Calu3 (cell line): ENCODE data around the gene PDE6H. TPM values are rescaled to one million over a fixed set of nuclear protein-coding genes. Genes with fewer than 3 reads are reported as not detected.

ENCODE experiments used
- BruUV-seq: library from RNA; stranded (reverse); fragments of 400-500 nt; replicated peaks from 2 replicates; lab custom pipeline; 2021; lab: Mats Ljungman, UMichigan
- CTCF ChIA-PET: fragments of 300-600 bp; sonication (Branson Sonifier 250); formaldehyde crosslinking; loops from one replicate; lab custom pipeline; 2022; ENCODE audit warnings: antibody characterized with exemption; lab: Charles Lee
- DNase-seq: peaks from one replicate; pipeline ENCODE4 v3.0.0; 2022
- H3K27ac Mint-ChIP-seq: one replicate; pipeline ENCODE4 v1.8.0; 2022; ENCODE audit warnings: mixed read lengths; ENCODE audit not compliant: unreplicated experiment
- H3K27me3 Mint-ChIP-seq: one replicate; pipeline ENCODE4 v1.8.0; 2022; ENCODE audit warnings: mixed read lengths; ENCODE audit not compliant: unreplicated experiment
- H3K36me3 Mint-ChIP-seq: one replicate; pipeline ENCODE4 v1.8.0; 2022; ENCODE audit warnings: mild to moderate bottlenecking, moderate library complexity, mixed read lengths; ENCODE audit not compliant: insufficient read depth, unreplicated experiment
- H3K4me1 Mint-ChIP-seq: one replicate; pipeline ENCODE4 v1.8.0; 2022; ENCODE audit warnings: mild to moderate bottlenecking, low read depth, mixed read lengths; ENCODE audit not compliant: unreplicated experiment
- H3K4me3 Mint-ChIP-seq: one replicate; pipeline ENCODE4 v1.8.0; 2022; ENCODE audit warnings: mild to moderate bottlenecking, low read depth, moderate library complexity, mixed read lengths; ENCODE audit not compliant: unreplicated experiment
- H3K9me3 Mint-ChIP-seq: one replicate; pipeline ENCODE4 v1.8.0; 2022; ENCODE audit warnings: low read depth, mixed read lengths; ENCODE audit not compliant: unreplicated experiment
- CTCF ChIP-seq: fragments of 200-600 bp; IDR thresholded peaks from one replicate; pipeline ENCODE4 v1.8.0; 2022; ENCODE audit warnings: antibody characterized with exemption; ENCODE audit not compliant: unreplicated experiment
- intact Hi-C: fragments of 100-400 bp; cut with micrococcal nuclease; formaldehyde crosslinking; loops from one replicate; pipeline ENCODE4 v1.10.0; 2022; ENCODE audit not compliant: unreplicated experiment
- total RNA-seq: library from RNA; stranded (reverse); gene quantifications from 2 replicates; pipeline ENCODE4 v1.2.3, GENCODE V29; 2022

The PDE6H gene
- total RNA-seq, 1 experiment from 2014 or later, result not detected

- H3K27me3 Mint-ChIP-seq, result no peaks in the 10 kb centered on the region
- peaks cover 53% of the 10 kb centered on the region for H3K4me1 Mint-ChIP-seq
- peak overlapping the region; percentile 77 for H3K27ac Mint-ChIP-seq
- peaks cover 4% of the 10 kb centered on the region for H3K9me3 Mint-ChIP-seq
- H3K36me3 Mint-ChIP-seq, result peaks cover 7% of the 10 kb centered on the region
- no peak overlapping the region for H3K4me3 Mint-ChIP-seq
- no peak for DNase-seq
- CTCF ChIA-PET, result interaction anchor here (1.0 kb wide), 1 partner anchor 61 kb away, joined by 3 read pairs; no protein-coding TSS in a partner anchor
- no peak for TF ChIP-seq CTCF
- intact Hi-C loops, result loop anchor here (5.0 kb wide), 2 partner anchors 53 to 87 kb away; no protein-coding TSS in a partner anchor
- no TSS peak for BruUV-seq
Observed at GRCh38 chr12:14934511-14934910, 38.3 kb upstream of the PDE6H start.

GRCh38 chr12:14935031-14935430 lies 37.8 kb upstream of the PDE6H start:
- peak overlapping the region; percentile 77 for H3K27ac Mint-ChIP-seq
- DNase-seq, result no peak
- H3K4me3 Mint-ChIP-seq, result no peak overlapping the region
- CTCF ChIA-PET, result interaction anchor here (1.0 kb wide), 1 partner anchor 60 kb away, joined by 3 read pairs; no protein-coding TSS in a partner anchor
- H3K36me3 Mint-ChIP-seq, result peaks cover 7% of the 10 kb centered on the region
- peaks cover 4% of the 10 kb centered on the region for H3K9me3 Mint-ChIP-seq
- no peak for TF ChIP-seq CTCF
- intact Hi-C loops, result no loop called here
- peaks cover 53% of the 10 kb centered on the region for H3K4me1 Mint-ChIP-seq
- BruUV-seq, result no TSS peak
- H3K27me3 Mint-ChIP-seq, result no peaks in the 10 kb centered on the region

- CTCF ChIA-PET, result no interaction called here
- Mint-ChIP-seq H3K4me1 (peaks cover 49% of the 10 kb centered on the region), H3K27ac (no peak overlapping the region), H3K27me3 (no peaks in the 10 kb centered on the region), H3K9me3 (peaks cover 4% of the 10 kb centered on the region), H3K4me3 (no peak overlapping the region), H3K36me3 (peaks cover 7% of the 10 kb centered on the region)
- TF ChIP-seq CTCF, result no peak
- intact Hi-C loops, result no loop called here
- no peak for DNase-seq
- BruUV-seq, result no TSS peak
Observed at GRCh38 chr12:14936224-14936861, 36.5 kb upstream of the PDE6H start.

GRCh38 chr12:14937014-14937413 lies 35.8 kb upstream of the PDE6H start:
- Mint-ChIP-seq H3K9me3 (peaks cover 4% of the 10 kb centered on the region), H3K4me3 (no peak overlapping the region), H3K4me1 (peaks cover 43% of the 10 kb centered on the region), H3K27me3 (no peaks in the 10 kb centered on the region), H3K27ac (no peak overlapping the region), H3K36me3 (peaks cover 8% of the 10 kb centered on the region)
- no peak for DNase-seq
- intact Hi-C loops, result no loop called here
- no TSS peak for BruUV-seq
- TF ChIP-seq CTCF, result no peak
- CTCF ChIA-PET, result no interaction called here
